Natural killer cell (primary cell): Measurements from ENCODE around the gene LNPK. TPM values are rescaled to one million over a fixed set of nuclear protein-coding genes. Genes with fewer than 3 reads are reported as not detected.

Experiments
- ATAC-seq, 3 donors: fragments of 150-1000 bp in 2 of 3; fragments of 200-7000 bp in 1 of 3; cut with Tn5 transposase; 1 replicate in 1 of 3; 2 replicates in 2 of 3; pipeline ENCODE4 v1.10.0; 2021; ENCODE audit warnings: mild to moderate bottlenecking in 2 of 3, moderate library complexity in 2 of 3
- DNase-seq, 2 donors: peaks; one replicate each; pipeline versions ENCODE4 v3.0.0 to v3.0.0-alpha.2; 2013 to 2021; ENCODE audit warnings: mixed read lengths in 1 of 2
- H3K27ac ChIP-seq: one replicate; pipeline ENCODE4 v1.5.1; 2013; ENCODE audit warnings: mild to moderate bottlenecking, low read length
- H3K27me3 ChIP-seq: one replicate; pipeline ENCODE4 v1.6.1; 2013; ENCODE audit warnings: low read length; ENCODE audit not compliant: control insufficient read depth, insufficient read depth
- H3K36me3 ChIP-seq: one replicate; pipeline ENCODE4 v1.6.1; 2013; ENCODE audit warnings: low read length; ENCODE audit not compliant: control insufficient read depth, insufficient read depth
- H3K4me1 ChIP-seq: one replicate; pipeline ENCODE4 v1.6.1; 2013; ENCODE audit warnings: low read length; ENCODE audit not compliant: control insufficient read depth, insufficient read depth
- H3K4me3 ChIP-seq: one replicate; pipeline ENCODE4 v1.5.1; 2013; ENCODE audit warnings: low read length
- H3K9me3 ChIP-seq: one replicate; pipeline ENCODE4 v1.6.1; 2013; ENCODE audit warnings: low read length; ENCODE audit not compliant: control insufficient read depth, insufficient read depth
- H3K27ac Mint-ChIP-seq, 2 donors: one replicate each; pipeline ENCODE4 v1.8.0; 2022; ENCODE audit warnings: mild to moderate bottlenecking in 2 of 2, mixed read lengths in 2 of 2, moderate library complexity in 1 of 2
- H3K27me3 Mint-ChIP-seq, 2 donors: one replicate each; pipeline ENCODE4 v1.8.0; 2022; ENCODE audit warnings: low read depth in 2 of 2, mixed read lengths in 2 of 2
- H3K36me3 Mint-ChIP-seq: one replicate; pipeline ENCODE4 v1.8.0; 2022; ENCODE audit warnings: mixed read lengths
- H3K4me1 Mint-ChIP-seq, 2 donors: one replicate each; pipeline ENCODE4 v1.8.0; 2022; ENCODE audit warnings: mixed read lengths in 2 of 2
- H3K4me3 Mint-ChIP-seq: one replicate; pipeline ENCODE4 v1.8.0; 2022; ENCODE audit warnings: mild to moderate bottlenecking, moderate library complexity, mixed read lengths
- H3K9me3 Mint-ChIP-seq, 2 donors: one replicate each; pipeline ENCODE4 v1.8.0; 2022; ENCODE audit warnings: mixed read lengths in 2 of 2
- CTCF ChIP-seq: fragments of 200-600 bp; IDR thresholded peaks from one replicate; pipeline ENCODE4 v1.8.0; 2022; ENCODE audit warnings: antibody characterized with exemption
- WGBS: methylation state at CpG from one replicate; pipeline ENCODE4 v1.1.7; 2013; ENCODE audit warnings: missing lambda C conversion rate; ENCODE audit not compliant: insufficient coverage; 5-methylcytosine and 5-hydroxymethylcytosine counted together
- intact Hi-C: fragments of 100-400 bp; cut with micrococcal nuclease; formaldehyde crosslinking; loops from one replicate; pipeline ENCODE4 v1.14.2; 2022
- total RNA-seq, 4 donors: library from RNA; stranded (reverse); fragments of 120-200 nt in 1 of 4; gene quantifications; one replicate each; pipeline versions ENCODE4 v1.2.3 to v1.2.4, GENCODE V29; 2013 to 2022

LNPK gene
- total RNA-seq, 3 donors from 2014 or later (not counting 1 experiment from before 2014, with no cell fraction given): 23.9 to 29.9 (median 29.1) TPM

GRCh38 chr2:175890636-175891242 is 111.3 kb downstream of the LNPK start:
- Histone ChIP-seq H3K4me3 (no peak overlapping the region), H3K4me1 (no peaks in the 10 kb centered on the region), H3K36me3 (no peaks in the 10 kb centered on the region), H3K27ac (no peak overlapping the region), H3K27me3 (peaks cover 9% of the 10 kb centered on the region), H3K9me3 (no peaks in the 10 kb centered on the region)
- H3K4me1 Mint-ChIP-seq: no peaks in the 10 kb centered on the region
- TF ChIP-seq CTCF: no peak
- no peak overlapping the region for H3K27ac Mint-ChIP-seq
- ATAC-seq (no peak), DNase-seq (no peak)
- no peak overlapping the region for H3K4me3 Mint-ChIP-seq
- WGBS: 92% methylated on average over 9 of the region's 9 CpGs
- intact Hi-C loops: no loop called here
- no peaks in the 10 kb centered on the region for H3K36me3 Mint-ChIP-seq
- peaks cover 0 to 2% of the 10 kb centered on the region in 2 donors for H3K9me3 Mint-ChIP-seq
- peaks cover 9 to 36% of the 10 kb centered on the region in 2 donors for H3K27me3 Mint-ChIP-seq

- peaks cover 9 to 36% of the 10 kb centered on the region in 2 donors for H3K27me3 Mint-ChIP-seq
- no peaks in the 10 kb centered on the region for H3K36me3 ChIP-seq
- no peaks in the 10 kb centered on the region for H3K4me1 Mint-ChIP-seq
- no peak overlapping the region for H3K4me3 ChIP-seq
- DNase-seq (no peak), ATAC-seq (no peak)
- no peak overlapping the region for H3K4me3 Mint-ChIP-seq
- WGBS: 62% methylated on average over 2 of the region's 3 CpGs
- H3K9me3 Mint-ChIP-seq: no peaks in the 10 kb centered on the region
- H3K9me3 ChIP-seq: no peaks in the 10 kb centered on the region
- TF ChIP-seq CTCF: no peak
- H3K4me1 ChIP-seq: no peaks in the 10 kb centered on the region
- H3K27me3 ChIP-seq: peaks cover 9% of the 10 kb centered on the region
- no peak overlapping the region for H3K27ac Mint-ChIP-seq
- intact Hi-C loops: no loop called here
- H3K27ac ChIP-seq: no peak overlapping the region
- H3K36me3 Mint-ChIP-seq: no peaks in the 10 kb centered on the region
Measured at GRCh38 chr2:175889701-175890302, 112.3 kb downstream of the LNPK start.

- no peak for TF ChIP-seq CTCF
- peaks cover 9 to 36% of the 10 kb centered on the region in 2 donors for H3K27me3 Mint-ChIP-seq
- DNase-seq: no peak
- Histone ChIP-seq H3K9me3 (no peaks in the 10 kb centered on the region), H3K27me3 (peaks cover 9% of the 10 kb centered on the region), H3K4me3 (no peak overlapping the region), H3K27ac (no peak overlapping the region), H3K36me3 (no peaks in the 10 kb centered on the region), H3K4me1 (no peaks in the 10 kb centered on the region)
- H3K36me3 Mint-ChIP-seq: no peaks in the 10 kb centered on the region
- H3K4me1 Mint-ChIP-seq: no peaks in the 10 kb centered on the region
- H3K4me3 Mint-ChIP-seq: no peak overlapping the region
- no peaks in the 10 kb centered on the region for H3K9me3 Mint-ChIP-seq
- no peak overlapping the region for H3K27ac Mint-ChIP-seq
- no peak for ATAC-seq
- 73% methylated on average over 1 of the region's 2 CpGs for WGBS
- intact Hi-C loops: no loop called here
Measured at GRCh38 chr2:175887776-175888175, 114.3 kb downstream of the LNPK start.
